NCI-H82 (cell line): Measurements from ENCODE around the gene KISS1R.
"Not testable (repeated sequence)": the region's sequence is repeated elsewhere in the genome, so short reads cannot be mapped to it uniquely, and the experiment has no call there.

Source experiments
- DNase-seq: peaks from one replicate; lab custom pipeline; 2025; lab: John Stamatoyannopoulos, UW

The KISS1R gene

GRCh38 chr19:881385-882071 is 35.6 kb upstream of the KISS1R start:
- DNase-seq: no peak

- DNase-seq: no peak
Observed at GRCh38 chr19:882871-883497, 34.1 kb upstream of the KISS1R start.

GRCh38 chr19:883661-884211 is 33.4 kb upstream of the KISS1R start:
- no peak for DNase-seq

- DNase-seq: no peak
Observed at GRCh38 chr19:884420-885211, 32.5 kb upstream of the KISS1R start.

- DNase-seq: no peak
Observed at GRCh38 chr19:885536-886224, 31.5 kb upstream of the KISS1R start.

- no peak for DNase-seq
Observed at GRCh38 chr19:887072-887471, 30.1 kb upstream of the KISS1R start.

- DNase-seq: no peak
Observed at GRCh38 chr19:887599-887998, 29.5 kb upstream of the KISS1R start.

GRCh38 chr19:888581-889385 is 28.4 kb upstream of the KISS1R start:
- no peak for DNase-seq

GRCh38 chr19:889662-890295 is 27.4 kb upstream of the KISS1R start:
- DNase-seq: no peak

- no peak for DNase-seq
Observed at GRCh38 chr19:890831-891230, 26.3 kb upstream of the KISS1R start.

GRCh38 chr19:891421-892200 is 25.5 kb upstream of the KISS1R start:
- DNase-seq: not testable (repeated sequence)

- peak; percentile 42 for DNase-seq
Observed at GRCh38 chr19:892243-892893, 24.8 kb upstream of the KISS1R start.

GRCh38 chr19:892894-893689 is 24.0 kb upstream of the KISS1R start, which contains the start of the genes MED16 and RNU6-9:
Gene MED16 (minus strand): TSS chr19:893187. CDS start chr19:891131, 2,056 bp downstream.
Gene RNU6-9 (plus strand): TSS chr19:893484.
- peak; percentile 94 for DNase-seq

- DNase-seq: no peak
Observed at GRCh38 chr19:896434-896833, 20.7 kb upstream of the KISS1R start.

- DNase-seq: no peak
Observed at GRCh38 chr19:896999-897398, 20.1 kb upstream of the KISS1R start.

- DNase-seq: no peak
Observed at GRCh38 chr19:897442-898039, 19.6 kb upstream of the KISS1R start.

GRCh38 chr19:898663-899062 is 18.5 kb upstream of the KISS1R start:
- DNase-seq: peak; percentile 39
